Mesothelial cell of epicardium (in vitro differentiated cells): ENCODE measurements around the gene PTPRF. TPM values are rescaled to one million over a fixed set of nuclear protein-coding genes. Genes with fewer than 3 reads are reported as not detected.

Experiments
- DNase-seq, 2 experiments: peaks; one replicate each; pipeline ENCODE4 v3.0.0; 2021; ENCODE audit warnings: low spot score in 2 of 2; ENCODE audit not compliant: unreplicated experiment in 2 of 2
- H3K27ac Mint-ChIP-seq: 2 replicates; pipeline ENCODE4 v1.8.0; 2021; ENCODE audit warnings: mixed read lengths
- H3K27me3 Mint-ChIP-seq: 2 replicates; pipeline ENCODE4 v1.8.0; 2021; ENCODE audit warnings: low read depth, mixed read lengths
- H3K36me3 Mint-ChIP-seq: 2 replicates; pipeline ENCODE4 v1.8.0; 2021; ENCODE audit warnings: mixed read lengths
- H3K4me1 Mint-ChIP-seq: 2 replicates; pipeline ENCODE4 v1.8.0; 2021; ENCODE audit warnings: mixed read lengths
- H3K4me3 Mint-ChIP-seq: 2 replicates; pipeline ENCODE4 v1.8.0; 2021; ENCODE audit warnings: mild to moderate bottlenecking, moderate library complexity, mixed read lengths
- H3K9me3 Mint-ChIP-seq: 2 replicates; pipeline ENCODE4 v1.8.0; 2021; ENCODE audit warnings: mixed read lengths
- total RNA-seq: library from RNA; stranded (reverse); gene quantifications from 3 replicates; pipeline ENCODE4 v1.2.1, GENCODE V29; 2021
- TF ChIP-seq, protein P1 (sequence below): fragments of 200-600 bp; sonication (generic); IDR thresholded peaks from one replicate; pipeline ENCODE4 v1.5.0; 2021; ENCODE audit warnings: antibody characterized with exemption; ENCODE audit not compliant: unreplicated experiment

PTPRF gene
- total RNA-seq, 1 donor from 2014 or later: 464 TPM

DNA sequence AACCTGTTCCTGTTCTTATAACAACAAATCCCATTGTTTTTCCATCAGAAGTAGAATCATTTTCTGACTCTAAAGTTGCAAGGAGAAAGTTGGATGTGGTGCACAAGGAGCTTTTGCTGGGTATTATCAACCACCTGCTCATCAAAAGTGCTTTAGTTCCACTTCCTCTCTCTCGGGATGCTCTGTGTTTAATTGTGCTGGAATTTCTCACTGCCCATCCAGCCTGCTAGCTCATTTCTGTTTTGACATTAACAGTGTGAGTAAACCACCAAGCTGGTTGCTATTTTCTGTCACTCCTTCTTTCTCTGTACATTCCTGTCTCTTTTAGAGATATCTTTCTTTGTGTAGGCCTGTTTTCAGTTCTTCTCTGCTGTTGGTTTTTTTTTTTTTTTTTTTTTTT lies 125.3 kb downstream of the PTPRF start:
- no peaks in the 10 kb centered on the region for H3K9me3 Mint-ChIP-seq
- no peak for DNase-seq
- TF ChIP-seq, protein P1, sequence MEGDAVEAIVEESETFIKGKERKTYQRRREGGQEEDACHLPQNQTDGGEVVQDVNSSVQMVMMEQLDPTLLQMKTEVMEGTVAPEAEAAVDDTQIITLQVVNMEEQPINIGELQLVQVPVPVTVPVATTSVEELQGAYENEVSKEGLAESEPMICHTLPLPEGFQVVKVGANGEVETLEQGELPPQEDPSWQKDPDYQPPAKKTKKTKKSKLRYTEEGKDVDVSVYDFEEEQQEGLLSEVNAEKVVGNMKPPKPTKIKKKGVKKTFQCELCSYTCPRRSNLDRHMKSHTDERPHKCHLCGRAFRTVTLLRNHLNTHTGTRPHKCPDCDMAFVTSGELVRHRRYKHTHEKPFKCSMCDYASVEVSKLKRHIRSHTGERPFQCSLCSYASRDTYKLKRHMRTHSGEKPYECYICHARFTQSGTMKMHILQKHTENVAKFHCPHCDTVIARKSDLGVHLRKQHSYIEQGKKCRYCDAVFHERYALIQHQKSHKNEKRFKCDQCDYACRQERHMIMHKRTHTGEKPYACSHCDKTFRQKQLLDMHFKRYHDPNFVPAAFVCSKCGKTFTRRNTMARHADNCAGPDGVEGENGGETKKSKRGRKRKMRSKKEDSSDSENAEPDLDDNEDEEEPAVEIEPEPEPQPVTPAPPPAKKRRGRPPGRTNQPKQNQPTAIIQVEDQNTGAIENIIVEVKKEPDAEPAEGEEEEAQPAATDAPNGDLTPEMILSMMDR: no peak
- peaks cover 22% of the 10 kb centered on the region for H3K4me1 Mint-ChIP-seq
- no peak overlapping the region for H3K27ac Mint-ChIP-seq
- no peak overlapping the region for H3K4me3 Mint-ChIP-seq
- H3K36me3 Mint-ChIP-seq: peaks cover 29% of the 10 kb centered on the region
- no peaks in the 10 kb centered on the region for H3K27me3 Mint-ChIP-seq

DNA sequence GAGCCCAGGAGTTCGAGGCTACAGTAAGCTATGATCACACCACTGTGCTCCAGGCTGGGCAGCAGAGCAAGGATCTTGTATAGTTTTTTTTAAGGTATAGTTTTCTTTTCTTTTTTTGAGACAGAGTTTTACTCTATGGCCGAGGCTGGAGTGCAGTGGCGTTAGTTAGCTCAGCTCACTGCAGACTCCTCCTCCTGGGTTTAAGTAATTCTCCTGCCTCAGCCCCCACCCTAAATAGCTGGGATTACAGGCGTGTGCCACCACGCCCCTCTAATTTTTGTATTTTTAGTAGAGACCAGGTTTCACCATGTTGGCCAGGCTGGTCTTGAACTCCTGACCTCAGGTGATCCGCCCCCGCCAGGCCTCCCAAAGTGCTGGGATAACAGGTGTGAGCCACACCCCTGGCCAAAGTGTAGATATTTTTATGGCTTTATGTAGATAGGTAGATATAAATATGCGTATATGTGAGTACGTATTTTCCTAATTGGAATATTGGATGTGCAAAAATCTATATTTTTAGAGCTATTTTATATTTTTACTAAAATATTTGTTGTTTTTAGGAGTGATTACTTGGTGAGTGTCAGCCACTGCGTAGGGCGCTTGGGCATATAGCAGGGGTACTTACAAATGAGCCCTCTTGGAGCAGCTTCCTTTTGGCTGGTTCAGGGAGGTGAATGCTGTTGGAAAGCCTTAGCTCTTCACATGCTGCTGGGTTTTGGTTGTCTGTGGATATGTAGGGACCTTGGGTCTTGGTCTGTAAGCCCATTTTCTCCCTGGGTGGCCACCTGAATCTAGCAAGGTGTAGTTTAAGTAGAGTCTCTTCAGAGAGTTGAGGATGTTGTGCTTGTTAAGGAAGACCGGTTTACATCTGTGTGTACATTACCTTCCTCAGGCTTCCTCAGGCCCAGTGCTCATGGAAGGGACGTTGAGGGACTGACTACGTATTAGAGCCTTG lies 128.8 kb downstream of the PTPRF start:
- Mint-ChIP-seq H3K4me3 (no peak overlapping the region), H3K4me1 (no peaks in the 10 kb centered on the region), H3K9me3 (no peaks in the 10 kb centered on the region), H3K27me3 (no peaks in the 10 kb centered on the region), H3K36me3 (peaks cover 46% of the 10 kb centered on the region), H3K27ac (no peak overlapping the region)
- DNase-seq: no peak
- TF ChIP-seq, protein P1: no peak

DNA sequence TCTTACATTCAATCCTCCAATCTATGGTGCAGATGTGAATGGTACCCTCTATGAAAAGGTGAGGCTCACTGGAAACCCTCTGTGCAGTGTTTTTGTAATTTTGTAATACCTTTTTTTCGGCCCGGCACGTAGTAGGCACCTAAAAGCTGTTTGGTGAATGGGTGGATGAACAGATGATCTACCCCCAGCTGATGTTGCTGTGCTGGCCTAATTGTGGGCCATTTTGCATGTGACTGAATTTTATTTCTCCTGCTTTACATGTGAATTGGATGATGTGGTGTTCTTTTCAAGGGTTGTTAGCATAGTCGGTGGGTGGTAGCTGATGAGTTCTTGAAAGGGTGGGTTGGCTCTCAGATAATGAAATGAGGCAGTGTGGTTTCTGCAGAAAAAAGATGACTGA lies 129.7 kb downstream of the PTPRF start:
- Mint-ChIP-seq H3K27me3 (no peaks in the 10 kb centered on the region), H3K4me1 (no peaks in the 10 kb centered on the region), H3K27ac (no peak overlapping the region), H3K36me3 (peaks cover 47% of the 10 kb centered on the region), H3K9me3 (no peaks in the 10 kb centered on the region), H3K4me3 (no peak overlapping the region)
- no peak for DNase-seq
- TF ChIP-seq, protein P1: no peak

DNA sequence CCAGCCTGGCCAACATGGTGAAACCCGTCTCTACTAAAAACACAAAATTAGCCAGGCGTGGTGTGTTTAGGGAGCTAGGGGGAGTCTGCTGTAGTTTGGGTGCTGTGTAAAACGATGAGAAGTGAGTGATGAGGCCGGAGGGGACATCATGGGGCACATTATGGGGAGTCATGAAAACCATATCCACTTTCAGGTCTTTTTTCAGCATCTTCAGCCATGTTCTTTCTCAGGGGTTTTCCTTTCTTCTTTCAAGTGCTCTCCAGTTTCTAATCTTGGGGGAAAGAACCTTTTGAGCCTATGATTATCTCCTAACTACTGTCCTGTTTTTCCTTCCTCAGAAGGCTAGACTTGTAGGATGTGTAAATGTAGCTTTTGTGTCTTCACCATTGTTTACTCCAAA lies 133.7 kb downstream of the PTPRF start:
- no peak overlapping the region for H3K4me3 Mint-ChIP-seq

DNA sequence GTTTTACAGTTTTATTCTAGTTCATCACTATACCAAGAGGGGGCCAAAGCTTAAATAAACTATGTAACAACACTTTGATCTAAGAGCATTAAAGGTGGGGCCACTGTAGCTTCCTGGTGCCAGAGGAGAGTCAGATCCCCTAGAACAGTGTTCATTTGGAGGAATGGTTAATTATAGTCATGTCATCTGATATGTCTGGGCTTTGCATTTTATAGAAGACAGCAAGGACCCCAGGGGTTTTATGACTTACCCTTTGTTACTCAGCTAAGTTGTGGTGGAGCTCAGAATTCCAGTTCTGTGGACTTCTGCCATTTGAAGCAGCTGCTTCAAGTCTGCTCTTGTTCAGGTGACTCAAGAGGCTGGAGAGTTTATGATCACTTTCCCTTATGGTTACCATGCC lies 135.9 kb downstream of the PTPRF start:
- Mint-ChIP-seq H3K27ac (no peak overlapping the region), H3K27me3 (no peaks in the 10 kb centered on the region), H3K36me3 (peaks cover 66% of the 10 kb centered on the region)

More for the DNA sequence above, 133.7 kb downstream of the PTPRF start:
- no peaks in the 10 kb centered on the region for H3K9me3 Mint-ChIP-seq
- peaks cover 66% of the 10 kb centered on the region for H3K36me3 Mint-ChIP-seq
- TF ChIP-seq, protein P1: no peak
- no peaks in the 10 kb centered on the region for H3K27me3 Mint-ChIP-seq
- H3K4me1 Mint-ChIP-seq: no peaks in the 10 kb centered on the region
- DNase-seq: no peak
- no peak overlapping the region for H3K27ac Mint-ChIP-seq

More for the DNA sequence above, 135.9 kb downstream of the PTPRF start:
- TF ChIP-seq, protein P1: no peak
- H3K4me1 Mint-ChIP-seq: no peaks in the 10 kb centered on the region
- no peaks in the 10 kb centered on the region for H3K9me3 Mint-ChIP-seq
- no peak for DNase-seq
- no peak overlapping the region for H3K4me3 Mint-ChIP-seq
